ENCODE results near the gene NDST3. TPM values are rescaled to one million over a fixed set of nuclear protein-coding genes. Genes with fewer than 3 reads are reported as not detected.

NDST3 gene
- total and polyA plus RNA-seq, 2 of the 13 experiments (the other 11 are each of a cell fraction or from before 2014, with no cell fraction given), result not detected

DNA sequence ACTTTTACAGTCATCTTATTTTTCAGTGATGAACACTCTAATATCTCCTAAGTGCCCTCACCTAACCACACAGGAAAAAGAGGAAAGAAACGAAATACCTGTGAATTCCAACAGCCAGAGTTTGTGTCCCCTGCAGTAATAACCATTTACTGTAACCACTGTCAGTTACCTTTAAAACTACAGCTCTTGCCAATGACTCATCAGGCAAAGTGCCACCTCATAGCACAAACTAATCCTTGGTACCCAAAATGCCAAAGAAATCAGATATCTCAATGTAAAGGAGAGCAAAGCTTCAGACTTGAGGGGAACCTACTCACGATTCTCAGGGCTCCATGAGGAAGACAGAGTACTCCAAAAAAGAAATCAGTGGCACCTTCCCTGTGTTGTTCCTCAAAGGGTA is 146.5 kb downstream of the NDST3 start:
- Histone ChIP-seq H3K4me3 (replicated peaks in 1 of 3; ENCODE audit: insufficient read depth in 1 of 3, low read depth in 2 of 3, low read length in 3 of 3) (no peak overlapping the region), H3K27me3 (ENCODE audit: control insufficient read depth in 1 of 2, insufficient read depth in 2 of 2, low read length in 2 of 2) (no peaks in the 10 kb centered on the region), H3K27ac (ENCODE audit: extremely low read length, insufficient read depth, low read length) (no peak overlapping the region), H3K4me1 (ENCODE audit: insufficient read depth, low read length) (no peaks in the 10 kb centered on the region), H4K20me1 (ENCODE audit: insufficient read depth, low read length) (no peaks in the 10 kb centered on the region), H3K4me2 (ENCODE audit: low read depth, low read length) (no peak overlapping the region), H3K9ac (ENCODE audit: insufficient read depth, low read depth, low read length) (no peak overlapping the region), H2AFZ (ENCODE audit: low read length) (no peak overlapping the region), H3K79me2 (ENCODE audit: insufficient read depth, low read length) (no peaks in the 10 kb centered on the region), H3K36me3 (replicated peaks in 1 of 2; ENCODE audit: control insufficient read depth in 1 of 2, insufficient read depth in 2 of 2, low read length in 2 of 2) (no peaks in the 10 kb centered on the region), H3K9me3 (ENCODE audit: low read length) (no peaks in the 10 kb centered on the region)
- intact Hi-C loops (cut with micrococcal nuclease; ENCODE audit: unreplicated experiment) (no loop called here), in situ Hi-C loops (cut with HindIII; ENCODE audit: extremely low pct_ligation_motif_present, low pct_unique_long_range_greater_than_20kb) (no loop called here)
- CTCF ChIA-PET (ENCODE audit: low intra/inter-chr PET ratio, low total read pairs), result no interaction called here
- POLR2A ChIA-PET, result no interaction called here
- DNase-seq (ENCODE audit: low spot score) (no peak), ATAC-seq (no peak), FAIRE-seq (no peak)
- no TSS peak for BruUV-seq (replicated peaks)
- no peak for TF ChIP-seq HNF4A (CRISPR knock-in tag; IDR thresholded peaks at IDR 0.05)
- no peak for TF ChIP-seq RORA (CRISPR knock-in tag; IDR thresholded peaks at IDR 0.05)
- TF ChIP-seq TBX2 (CRISPR knock-in tag; IDR thresholded peaks at IDR 0.05; ENCODE audit: borderline replicate concordance), result no peak
- TF ChIP-seq PCBP1 (IDR thresholded peaks at IDR 0.05; ENCODE audit: borderline replicate concordance, low read depth, low read length), result no peak
- no peak for TF ChIP-seq ZBTB1 (CRISPR knock-in tag; IDR thresholded peaks at IDR 0.05; ENCODE audit: borderline replicate concordance)
- no peak for TF ChIP-seq ZNF34 (CRISPR knock-in tag; IDR thresholded peaks at IDR 0.05; ENCODE audit: borderline replicate concordance)
- TF ChIP-seq IRF2 (CRISPR knock-in tag; IDR thresholded peaks at IDR 0.05), result no peak
- no peak for TF ChIP-seq RCOR2 (CRISPR knock-in tag; IDR thresholded peaks at IDR 0.05)
- no peak for TF ChIP-seq POGZ (CRISPR knock-in tag; IDR thresholded peaks at IDR 0.05)
- TF ChIP-seq PRPF4 (IDR thresholded peaks at IDR 0.05; ENCODE audit: low read depth, low read length, poor library complexity, severe bottlenecking), result no peak
- TF ChIP-seq ZNF468 (CRISPR knock-in tag; IDR thresholded peaks at IDR 0.05), result no peak
- TF ChIP-seq, protein P1, sequence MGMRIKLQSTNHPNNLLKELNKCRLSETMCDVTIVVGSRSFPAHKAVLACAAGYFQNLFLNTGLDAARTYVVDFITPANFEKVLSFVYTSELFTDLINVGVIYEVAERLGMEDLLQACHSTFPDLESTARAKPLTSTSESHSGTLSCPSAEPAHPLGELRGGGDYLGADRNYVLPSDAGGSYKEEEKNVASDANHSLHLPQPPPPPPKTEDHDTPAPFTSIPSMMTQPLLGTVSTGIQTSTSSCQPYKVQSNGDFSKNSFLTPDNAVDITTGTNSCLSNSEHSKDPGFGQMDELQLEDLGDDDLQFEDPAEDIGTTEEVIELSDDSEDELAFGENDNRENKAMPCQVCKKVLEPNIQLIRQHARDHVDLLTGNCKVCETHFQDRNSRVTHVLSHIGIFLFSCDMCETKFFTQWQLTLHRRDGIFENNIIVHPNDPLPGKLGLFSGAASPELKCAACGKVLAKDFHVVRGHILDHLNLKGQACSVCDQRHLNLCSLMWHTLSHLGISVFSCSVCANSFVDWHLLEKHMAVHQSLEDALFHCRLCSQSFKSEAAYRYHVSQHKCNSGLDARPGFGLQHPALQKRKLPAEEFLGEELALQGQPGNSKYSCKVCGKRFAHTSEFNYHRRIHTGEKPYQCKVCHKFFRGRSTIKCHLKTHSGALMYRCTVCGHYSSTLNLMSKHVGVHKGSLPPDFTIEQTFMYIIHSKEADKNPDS (CRISPR knock-in tag; IDR thresholded peaks at IDR 0.05), result no peak
- 0% methylated on average over 2 of the region's 2 CpGs for WGBS (ENCODE audit: low lambda C conversion rate)
